ENCODE results near the gene SLC41A3.

SLC41A3 gene

DNA sequence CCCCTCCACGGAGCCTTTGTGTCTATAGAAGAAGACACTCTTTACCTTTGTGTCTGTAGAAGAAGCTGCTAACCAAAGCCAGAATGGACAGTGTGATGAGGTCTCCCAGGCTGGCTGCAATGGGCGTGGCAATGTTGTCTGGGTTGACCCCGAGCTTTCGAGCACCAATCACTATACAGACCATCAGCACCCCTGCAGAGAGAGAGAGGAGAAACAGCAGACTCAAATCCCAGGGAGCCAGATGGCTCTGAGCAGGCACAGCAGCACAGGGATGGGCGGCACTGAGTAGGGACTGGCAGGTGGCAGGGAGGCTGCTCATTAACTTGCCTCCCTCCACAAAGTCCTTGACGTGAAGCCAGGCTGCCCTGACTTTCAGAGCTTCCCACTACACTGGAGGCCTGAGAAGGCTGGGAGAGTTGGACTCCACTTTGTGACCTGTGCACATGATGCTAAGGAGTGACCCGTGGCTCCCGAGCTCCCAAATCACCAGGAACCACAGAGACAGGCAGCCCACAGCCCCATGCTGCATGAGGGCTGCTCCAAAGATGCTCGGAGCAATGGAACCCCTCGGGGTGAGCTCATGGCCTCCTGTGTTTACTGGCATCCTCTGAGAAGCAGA lies 61.1 kb downstream of the SLC41A3 start (continued):
- TF ChIP-seq ZNF48 (tag by site-specific recombination; IDR thresholded peaks at IDR 0.05) (no peak), ZNF366 (tag by site-specific recombination; conservative IDR thresholded peaks at IDR 0.05) (no peak), ZFP41 (tag by site-specific recombination; IDR thresholded peaks at IDR 0.05; ENCODE audit: borderline replicate concordance) (no peak), ZNF155 (tag by site-specific recombination; IDR thresholded peaks at IDR 0.05) (no peak), OVOL3 (tag by site-specific recombination; IDR thresholded peaks at IDR 0.05) (no peak), ZNF423 (tag by site-specific recombination; IDR thresholded peaks at IDR 0.05) (no peak), ZXDB (tag by site-specific recombination; IDR thresholded peaks at IDR 0.05) (no peak), ZNF292 (tag by site-specific recombination; IDR thresholded peaks at IDR 0.05; ENCODE audit: borderline replicate concordance, low read depth) (no peak), GLI4 (tag by site-specific recombination; IDR thresholded peaks at IDR 0.05) (no peak), BCL11B (tag by site-specific recombination; IDR thresholded peaks at IDR 0.05; ENCODE audit: low read depth) (no peak), ZNF626 (tag by site-specific recombination; IDR thresholded peaks at IDR 0.05) (no peak)
- TF ChIP-seq, protein P1, sequence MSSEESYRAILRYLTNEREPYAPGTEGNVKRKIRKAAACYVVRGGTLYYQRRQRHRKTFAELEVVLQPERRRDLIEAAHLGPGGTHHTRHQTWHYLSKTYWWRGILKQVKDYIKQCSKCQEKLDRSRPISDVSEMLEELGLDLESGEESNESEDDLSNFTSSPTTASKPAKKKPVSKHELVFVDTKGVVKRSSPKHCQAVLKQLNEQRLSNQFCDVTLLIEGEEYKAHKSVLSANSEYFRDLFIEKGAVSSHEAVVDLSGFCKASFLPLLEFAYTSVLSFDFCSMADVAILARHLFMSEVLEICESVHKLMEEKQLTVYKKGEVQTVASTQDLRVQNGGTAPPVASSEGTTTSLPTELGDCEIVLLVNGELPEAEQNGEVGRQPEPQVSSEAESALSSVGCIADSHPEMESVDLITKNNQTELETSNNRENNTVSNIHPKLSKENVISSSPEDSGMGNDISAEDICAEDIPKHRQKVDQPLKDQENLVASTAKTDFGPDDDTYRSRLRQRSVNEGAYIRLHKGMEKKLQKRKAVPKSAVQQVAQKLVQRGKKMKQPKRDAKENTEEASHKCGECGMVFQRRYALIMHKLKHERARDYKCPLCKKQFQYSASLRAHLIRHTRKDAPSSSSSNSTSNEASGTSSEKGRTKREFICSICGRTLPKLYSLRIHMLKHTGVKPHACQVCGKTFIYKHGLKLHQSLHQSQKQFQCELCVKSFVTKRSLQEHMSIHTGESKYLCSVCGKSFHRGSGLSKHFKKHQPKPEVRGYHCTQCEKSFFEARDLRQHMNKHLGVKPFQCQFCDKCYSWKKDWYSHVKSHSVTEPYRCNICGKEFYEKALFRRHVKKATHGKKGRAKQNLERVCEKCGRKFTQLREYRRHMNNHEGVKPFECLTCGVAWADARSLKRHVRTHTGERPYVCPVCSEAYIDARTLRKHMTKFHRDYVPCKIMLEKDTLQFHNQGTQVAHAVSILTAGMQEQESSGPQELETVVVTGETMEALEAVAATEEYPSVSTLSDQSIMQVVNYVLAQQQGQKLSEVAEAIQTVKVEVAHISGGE (tag by site-specific recombination; conservative IDR thresholded peaks at IDR 0.05; ENCODE audit: low read depth): no peak
- TF ChIP-seq, protein P2, sequence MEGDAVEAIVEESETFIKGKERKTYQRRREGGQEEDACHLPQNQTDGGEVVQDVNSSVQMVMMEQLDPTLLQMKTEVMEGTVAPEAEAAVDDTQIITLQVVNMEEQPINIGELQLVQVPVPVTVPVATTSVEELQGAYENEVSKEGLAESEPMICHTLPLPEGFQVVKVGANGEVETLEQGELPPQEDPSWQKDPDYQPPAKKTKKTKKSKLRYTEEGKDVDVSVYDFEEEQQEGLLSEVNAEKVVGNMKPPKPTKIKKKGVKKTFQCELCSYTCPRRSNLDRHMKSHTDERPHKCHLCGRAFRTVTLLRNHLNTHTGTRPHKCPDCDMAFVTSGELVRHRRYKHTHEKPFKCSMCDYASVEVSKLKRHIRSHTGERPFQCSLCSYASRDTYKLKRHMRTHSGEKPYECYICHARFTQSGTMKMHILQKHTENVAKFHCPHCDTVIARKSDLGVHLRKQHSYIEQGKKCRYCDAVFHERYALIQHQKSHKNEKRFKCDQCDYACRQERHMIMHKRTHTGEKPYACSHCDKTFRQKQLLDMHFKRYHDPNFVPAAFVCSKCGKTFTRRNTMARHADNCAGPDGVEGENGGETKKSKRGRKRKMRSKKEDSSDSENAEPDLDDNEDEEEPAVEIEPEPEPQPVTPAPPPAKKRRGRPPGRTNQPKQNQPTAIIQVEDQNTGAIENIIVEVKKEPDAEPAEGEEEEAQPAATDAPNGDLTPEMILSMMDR (tag by site-specific recombination; IDR thresholded peaks at IDR 0.05): no peak
- TF ChIP-seq, protein P3, sequence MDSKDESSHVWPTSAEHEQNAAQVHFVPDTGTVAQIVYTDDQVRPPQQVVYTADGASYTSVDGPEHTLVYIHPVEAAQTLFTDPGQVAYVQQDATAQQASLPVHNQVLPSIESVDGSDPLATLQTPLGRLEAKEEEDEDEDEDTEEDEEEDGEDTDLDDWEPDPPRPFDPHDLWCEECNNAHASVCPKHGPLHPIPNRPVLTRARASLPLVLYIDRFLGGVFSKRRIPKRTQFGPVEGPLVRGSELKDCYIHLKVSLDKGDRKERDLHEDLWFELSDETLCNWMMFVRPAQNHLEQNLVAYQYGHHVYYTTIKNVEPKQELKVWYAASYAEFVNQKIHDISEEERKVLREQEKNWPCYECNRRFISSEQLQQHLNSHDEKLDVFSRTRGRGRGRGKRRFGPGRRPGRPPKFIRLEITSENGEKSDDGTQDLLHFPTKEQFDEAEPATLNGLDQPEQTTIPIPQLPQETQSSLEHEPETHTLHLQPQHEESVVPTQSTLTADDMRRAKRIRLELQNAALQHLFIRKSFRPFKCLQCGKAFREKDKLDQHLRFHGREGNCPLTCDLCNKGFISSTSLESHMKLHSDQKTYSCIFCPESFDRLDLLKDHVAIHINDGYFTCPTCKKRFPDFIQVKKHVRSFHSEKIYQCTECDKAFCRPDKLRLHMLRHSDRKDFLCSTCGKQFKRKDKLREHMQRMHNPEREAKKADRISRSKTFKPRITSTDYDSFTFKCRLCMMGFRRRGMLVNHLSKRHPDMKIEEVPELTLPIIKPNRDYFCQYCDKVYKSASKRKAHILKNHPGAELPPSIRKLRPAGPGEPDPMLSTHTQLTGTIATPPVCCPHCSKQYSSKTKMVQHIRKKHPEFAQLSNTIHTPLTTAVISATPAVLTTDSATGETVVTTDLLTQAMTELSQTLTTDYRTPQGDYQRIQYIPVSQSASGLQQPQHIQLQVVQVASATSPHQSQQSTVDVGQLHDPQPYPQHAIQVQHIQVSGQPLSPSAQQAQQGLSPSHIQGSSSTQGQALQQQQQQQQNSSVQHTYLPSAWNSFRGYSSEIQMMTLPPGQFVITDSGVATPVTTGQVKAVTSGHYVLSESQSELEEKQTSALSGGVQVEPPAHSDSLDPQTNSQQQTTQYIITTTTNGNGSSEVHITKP (tag by site-specific recombination; IDR thresholded peaks at IDR 0.05): no peak

DNA sequence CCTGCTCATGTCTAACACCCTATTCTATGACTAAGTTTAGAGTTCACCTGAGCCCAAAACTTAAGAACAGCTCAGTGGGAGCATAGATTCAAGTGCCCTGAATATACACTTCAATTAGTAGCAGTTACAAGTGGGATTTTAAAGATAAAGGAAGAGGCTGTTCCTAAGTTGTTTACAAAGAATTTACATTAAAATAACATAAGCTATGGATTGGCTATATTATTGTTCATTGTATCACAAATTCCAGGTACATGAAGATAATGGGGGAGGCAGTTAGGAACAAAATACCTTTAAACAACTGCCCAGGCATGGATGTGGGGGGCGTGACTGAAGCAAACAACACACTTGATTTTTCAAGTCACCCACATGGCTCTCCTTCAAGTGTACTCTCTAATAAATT lies 62.2 kb downstream of the SLC41A3 start:
- CTCF ChIA-PET: no interaction called here
- TF ChIP-seq ZNF292 (tag by site-specific recombination; IDR thresholded peaks at IDR 0.05; ENCODE audit: borderline replicate concordance, low read depth) (no peak), GLI2 (tag by site-specific recombination; IDR thresholded peaks at IDR 0.05; ENCODE audit: borderline replicate concordance, low read depth) (no peak)
- TF ChIP-seq, protein P4, sequence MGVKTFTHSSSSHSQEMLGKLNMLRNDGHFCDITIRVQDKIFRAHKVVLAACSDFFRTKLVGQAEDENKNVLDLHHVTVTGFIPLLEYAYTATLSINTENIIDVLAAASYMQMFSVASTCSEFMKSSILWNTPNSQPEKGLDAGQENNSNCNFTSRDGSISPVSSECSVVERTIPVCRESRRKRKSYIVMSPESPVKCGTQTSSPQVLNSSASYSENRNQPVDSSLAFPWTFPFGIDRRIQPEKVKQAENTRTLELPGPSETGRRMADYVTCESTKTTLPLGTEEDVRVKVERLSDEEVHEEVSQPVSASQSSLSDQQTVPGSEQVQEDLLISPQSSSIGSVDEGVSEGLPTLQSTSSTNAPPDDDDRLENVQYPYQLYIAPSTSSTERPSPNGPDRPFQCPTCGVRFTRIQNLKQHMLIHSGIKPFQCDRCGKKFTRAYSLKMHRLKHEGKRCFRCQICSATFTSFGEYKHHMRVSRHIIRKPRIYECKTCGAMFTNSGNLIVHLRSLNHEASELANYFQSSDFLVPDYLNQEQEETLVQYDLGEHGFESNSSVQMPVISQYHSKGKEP (tag by site-specific recombination; IDR thresholded peaks at IDR 0.05): no peak
- TF ChIP-seq, protein P5, sequence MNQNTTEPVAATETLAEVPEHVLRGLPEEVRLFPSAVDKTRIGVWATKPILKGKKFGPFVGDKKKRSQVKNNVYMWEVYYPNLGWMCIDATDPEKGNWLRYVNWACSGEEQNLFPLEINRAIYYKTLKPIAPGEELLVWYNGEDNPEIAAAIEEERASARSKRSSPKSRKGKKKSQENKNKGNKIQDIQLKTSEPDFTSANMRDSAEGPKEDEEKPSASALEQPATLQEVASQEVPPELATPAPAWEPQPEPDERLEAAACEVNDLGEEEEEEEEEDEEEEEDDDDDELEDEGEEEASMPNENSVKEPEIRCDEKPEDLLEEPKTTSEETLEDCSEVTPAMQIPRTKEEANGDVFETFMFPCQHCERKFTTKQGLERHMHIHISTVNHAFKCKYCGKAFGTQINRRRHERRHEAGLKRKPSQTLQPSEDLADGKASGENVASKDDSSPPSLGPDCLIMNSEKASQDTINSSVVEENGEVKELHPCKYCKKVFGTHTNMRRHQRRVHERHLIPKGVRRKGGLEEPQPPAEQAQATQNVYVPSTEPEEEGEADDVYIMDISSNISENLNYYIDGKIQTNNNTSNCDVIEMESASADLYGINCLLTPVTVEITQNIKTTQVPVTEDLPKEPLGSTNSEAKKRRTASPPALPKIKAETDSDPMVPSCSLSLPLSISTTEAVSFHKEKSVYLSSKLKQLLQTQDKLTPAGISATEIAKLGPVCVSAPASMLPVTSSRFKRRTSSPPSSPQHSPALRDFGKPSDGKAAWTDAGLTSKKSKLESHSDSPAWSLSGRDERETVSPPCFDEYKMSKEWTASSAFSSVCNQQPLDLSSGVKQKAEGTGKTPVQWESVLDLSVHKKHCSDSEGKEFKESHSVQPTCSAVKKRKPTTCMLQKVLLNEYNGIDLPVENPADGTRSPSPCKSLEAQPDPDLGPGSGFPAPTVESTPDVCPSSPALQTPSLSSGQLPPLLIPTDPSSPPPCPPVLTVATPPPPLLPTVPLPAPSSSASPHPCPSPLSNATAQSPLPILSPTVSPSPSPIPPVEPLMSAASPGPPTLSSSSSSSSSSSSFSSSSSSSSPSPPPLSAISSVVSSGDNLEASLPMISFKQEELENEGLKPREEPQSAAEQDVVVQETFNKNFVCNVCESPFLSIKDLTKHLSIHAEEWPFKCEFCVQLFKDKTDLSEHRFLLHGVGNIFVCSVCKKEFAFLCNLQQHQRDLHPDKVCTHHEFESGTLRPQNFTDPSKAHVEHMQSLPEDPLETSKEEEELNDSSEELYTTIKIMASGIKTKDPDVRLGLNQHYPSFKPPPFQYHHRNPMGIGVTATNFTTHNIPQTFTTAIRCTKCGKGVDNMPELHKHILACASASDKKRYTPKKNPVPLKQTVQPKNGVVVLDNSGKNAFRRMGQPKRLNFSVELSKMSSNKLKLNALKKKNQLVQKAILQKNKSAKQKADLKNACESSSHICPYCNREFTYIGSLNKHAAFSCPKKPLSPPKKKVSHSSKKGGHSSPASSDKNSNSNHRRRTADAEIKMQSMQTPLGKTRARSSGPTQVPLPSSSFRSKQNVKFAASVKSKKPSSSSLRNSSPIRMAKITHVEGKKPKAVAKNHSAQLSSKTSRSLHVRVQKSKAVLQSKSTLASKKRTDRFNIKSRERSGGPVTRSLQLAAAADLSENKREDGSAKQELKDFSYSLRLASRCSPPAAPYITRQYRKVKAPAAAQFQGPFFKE (tag by site-specific recombination; IDR thresholded peaks at IDR 0.05; ENCODE audit: borderline replicate concordance): no peak
- Histone ChIP-seq H3K36me3 (ENCODE audit: control insufficient read depth in 2 of 2, insufficient read depth in 1 of 2, low read length in 2 of 2) (peaks cover 0 to 29% of the 10 kb centered on the region in 2 experiments; a peak in 1 of 3 replicates), H3K27ac (ENCODE audit: extremely low read depth, low read depth, low read length) (no peak overlapping the region), H3K4me3 (ENCODE audit: low read depth, low read length) (no peak overlapping the region), H3K9me3 (ENCODE audit: control insufficient read depth, insufficient read depth, low read depth, low read length) (no peaks in the 10 kb centered on the region), H3K4me1 (ENCODE audit: control insufficient read depth, insufficient read depth, low read length) (no peaks in the 10 kb centered on the region)
- POLR2A ChIA-PET: no interaction called here

Measured in HEK293 (cell line).